Loucy (cell line): Measurements from ENCODE around the gene TPCN1.

ENCODE experiments used
- EZH2phosphoT487 ChIP-seq: fragments of 200-600 bp; IDR thresholded peaks from 2 replicates; pipeline ENCODE4 v1.6.1; 2018; ENCODE audit warnings: antibody characterized with exemption, mild to moderate bottlenecking, moderate library complexity, borderline replicate concordance
- TF ChIP-seq, protein P1 (sequence below): fragments of 200-600 bp; sonication (generic); conservative IDR thresholded peaks from 2 replicates; pipeline ENCODE4 v1.5.1; 2014; ENCODE audit warnings: mild to moderate bottlenecking, antibody characterized with exemption, low read length

GRCh38 chr12:113268621-113269020, 47.4 kb downstream of the TPCN1 start:
- TF ChIP-seq, protein P1, sequence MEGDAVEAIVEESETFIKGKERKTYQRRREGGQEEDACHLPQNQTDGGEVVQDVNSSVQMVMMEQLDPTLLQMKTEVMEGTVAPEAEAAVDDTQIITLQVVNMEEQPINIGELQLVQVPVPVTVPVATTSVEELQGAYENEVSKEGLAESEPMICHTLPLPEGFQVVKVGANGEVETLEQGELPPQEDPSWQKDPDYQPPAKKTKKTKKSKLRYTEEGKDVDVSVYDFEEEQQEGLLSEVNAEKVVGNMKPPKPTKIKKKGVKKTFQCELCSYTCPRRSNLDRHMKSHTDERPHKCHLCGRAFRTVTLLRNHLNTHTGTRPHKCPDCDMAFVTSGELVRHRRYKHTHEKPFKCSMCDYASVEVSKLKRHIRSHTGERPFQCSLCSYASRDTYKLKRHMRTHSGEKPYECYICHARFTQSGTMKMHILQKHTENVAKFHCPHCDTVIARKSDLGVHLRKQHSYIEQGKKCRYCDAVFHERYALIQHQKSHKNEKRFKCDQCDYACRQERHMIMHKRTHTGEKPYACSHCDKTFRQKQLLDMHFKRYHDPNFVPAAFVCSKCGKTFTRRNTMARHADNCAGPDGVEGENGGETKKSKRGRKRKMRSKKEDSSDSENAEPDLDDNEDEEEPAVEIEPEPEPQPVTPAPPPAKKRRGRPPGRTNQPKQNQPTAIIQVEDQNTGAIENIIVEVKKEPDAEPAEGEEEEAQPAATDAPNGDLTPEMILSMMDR, result no peak
- TF ChIP-seq EZH2phosphoT487, result no peak
